B cell (primary cell): Measurements from ENCODE around the gene ZNF496. TPM values are rescaled to one million over a fixed set of nuclear protein-coding genes. Genes with fewer than 3 reads are reported as not detected.

Experiments
- ATAC-seq: fragments of 200-7000 bp; cut with Tn5 transposase; one replicate; pipeline ENCODE4 v1.10.0; 2021; ENCODE audit warnings: low read depth, mild to moderate bottlenecking, moderate number of reproducible peaks, moderate library complexity
- CTCF ChIA-PET: fragments of 350-600 bp; sonication (Branson Sonifier 250); formaldehyde crosslinking; loops from one replicate; lab custom pipeline; 2021; ENCODE audit warnings: antibody characterized with exemption, inconsistent platforms; lab: Charles Lee
- POLR2A ChIA-PET: fragments of 350-600 bp; sonication (Branson Sonifier 250); formaldehyde crosslinking; loops from one replicate; lab custom pipeline; 2021; ENCODE audit warnings: antibody characterized with exemption; lab: Charles Lee
- DNase-seq: peaks from one replicate; pipeline ENCODE4 v3.0.0; 2013
- H2AFZ ChIP-seq: 2 replicates; pipeline ENCODE4 v1.6.1; 2012; ENCODE audit warnings: mild to moderate bottlenecking, low read depth, low read length; ENCODE audit not compliant: insufficient read depth, poor library complexity, severe bottlenecking
- H3K27ac ChIP-seq, 2 donors: 1 replicate in 1 of 2; 2 replicates in 1 of 2; pipeline ENCODE4 v1.5.1; 2012 to 2013; ENCODE audit warnings: low read length in 2 of 2, mild to moderate bottlenecking in 2 of 2, moderate library complexity in 1 of 2
- H3K27me3 ChIP-seq, 4 experiments: fragments of 200-600 bp in 1 of 4; sonication (generic) in 1 of 4; replicated peaks in 1 of 4; 1 replicate in 2 of 4; 2 replicates in 2 of 4; pipeline versions ENCODE4 v1.6.1 to v1.7.0; 2013 to 2016; ENCODE audit warnings: low read length in 3 of 4, mild to moderate bottlenecking in 2 of 4, mixed read lengths in 1 of 4, moderate library complexity in 1 of 4; ENCODE audit not compliant: insufficient read depth in 4 of 4, control insufficient read depth in 3 of 4; ENCODE audit errors: control extremely low read depth in 1 of 4
- H3K36me3 ChIP-seq, 2 experiments: replicated peaks in 1 of 2; 1 replicate in 1 of 2; 2 replicates in 1 of 2; pipeline versions ENCODE4 v1.6.1 to v1.7.1; 2013; ENCODE audit warnings: low read length in 1 of 2; ENCODE audit not compliant: insufficient read depth in 2 of 2, control insufficient read depth in 1 of 2; ENCODE audit errors: control extremely low read depth in 1 of 2, extremely low read depth in 1 of 2
- H3K4me1 ChIP-seq, 2 donors: fragments of 200-600 bp in 1 of 2; sonication (generic) in 1 of 2; 1 replicate in 1 of 2; 2 replicates in 1 of 2; pipeline versions ENCODE4 v1.5.1 to v1.6.1; 2013 to 2017; ENCODE audit warnings: low read length in 2 of 2; ENCODE audit not compliant: control insufficient read depth in 2 of 2, insufficient read depth in 2 of 2
- H3K4me2 ChIP-seq: replicated peaks from 2 replicates; pipeline ENCODE3; 2012; ENCODE audit warnings: mild to moderate bottlenecking, low read depth, low read length; ENCODE audit not compliant: poor library complexity, severe bottlenecking
- H3K4me3 ChIP-seq, 5 experiments: fragments of 200-600 bp in 1 of 5; sonication (generic) in 1 of 5; 1 replicate in 3 of 5; 2 replicates in 2 of 5; pipeline versions ENCODE4 v1.5.1 to v1.7.0; 2011 to 2016; ENCODE audit warnings: low read length in 4 of 5, mild to moderate bottlenecking in 4 of 5, low read depth in 2 of 5, control low read depth in 1 of 5, moderate library complexity in 1 of 5; ENCODE audit not compliant: insufficient read depth in 1 of 5; ENCODE audit errors: control extremely low read depth in 1 of 5, extremely low read depth in 1 of 5
- H3K79me2 ChIP-seq: fragments of 200-600 bp; sonication (generic); one replicate; pipeline ENCODE4 v1.6.0; 2016; ENCODE audit warnings: low read length; ENCODE audit not compliant: control insufficient read depth, insufficient read depth
- H3K9ac ChIP-seq: fragments of 200-600 bp; sonication (generic); 2 replicates; pipeline ENCODE4 v1.6.1; 2017; ENCODE audit warnings: mild to moderate bottlenecking, low read length, moderate library complexity
- H3K9me3 ChIP-seq, 3 donors: one replicate each; pipeline versions ENCODE4 v1.6.1 to v1.7.1; 2013; ENCODE audit warnings: low read length in 2 of 3; ENCODE audit not compliant: control insufficient read depth in 2 of 3, insufficient read depth in 1 of 3; ENCODE audit errors: control extremely low read depth in 1 of 3
- H4K20me1 ChIP-seq: 2 replicates; pipeline ENCODE4 v1.6.0; 2012; ENCODE audit warnings: mild to moderate bottlenecking, low read length; ENCODE audit not compliant: insufficient read depth, control insufficient read depth, poor library complexity, severe bottlenecking
- H3K27ac Mint-ChIP-seq: one replicate; pipeline ENCODE4 v1.8.0; 2021; ENCODE audit warnings: mixed read lengths
- H3K27me3 Mint-ChIP-seq: one replicate; pipeline ENCODE4 v1.8.0; 2021; ENCODE audit warnings: mixed read lengths
- H3K4me1 Mint-ChIP-seq: one replicate; pipeline ENCODE4 v1.8.0; 2021; ENCODE audit warnings: mixed read lengths
- H3K4me3 Mint-ChIP-seq: one replicate; pipeline ENCODE4 v1.8.0; 2021; ENCODE audit warnings: mixed read lengths
- H3K9me3 Mint-ChIP-seq: one replicate; pipeline ENCODE4 v1.8.0; 2022; ENCODE audit warnings: mixed read lengths; ENCODE audit not compliant: insufficient read depth
- EZH2 ChIP-seq: IDR thresholded peaks from 2 replicates; pipeline ENCODE4 v1.6.1; 2012; ENCODE audit warnings: borderline replicate concordance, low read depth, mild to moderate bottlenecking, moderate library complexity, low read length; ENCODE audit not compliant: insufficient read depth, poor library complexity, severe bottlenecking
- WGBS: methylation state at CpG from one replicate; pipeline ENCODE4 v1.1.5; 2013; ENCODE audit warnings: missing lambda C conversion rate; ENCODE audit not compliant: insufficient coverage; 5-methylcytosine and 5-hydroxymethylcytosine counted together
- intact Hi-C: fragments of 100-400 bp; cut with micrococcal nuclease; formaldehyde crosslinking; loops from one replicate; pipeline ENCODE4 v1.10.0; 2022
- polyA plus RNA-seq: library from polyadenylated mRNA; depleted of rRNA; stranded (reverse); fragments of >200 nt; gene quantifications from 2 replicates; pipeline ENCODE4 v1.2.3, GENCODE V29; 2012
- total RNA-seq, 2 donors: library from RNA; stranded (reverse); fragments of 120-200 nt in 1 of 2; gene quantifications; 1 replicate in 1 of 2; 2 replicates in 1 of 2; pipeline versions ENCODE4 v1.2.3 to v1.2.4, GENCODE V29; 2013 to 2022
- TF ChIP-seq, protein P1 (sequence below): fragments of 200-600 bp; IDR thresholded peaks from one replicate; pipeline ENCODE4 v1.8.0; 2022; ENCODE audit warnings: antibody characterized with exemption, mild to moderate bottlenecking

ZNF496 gene
- total and polyA plus RNA-seq, 2 donors (not counting 1 experiment from before 2014, with no cell fraction given) = 9.9 to 22.6 TPM

DNA sequence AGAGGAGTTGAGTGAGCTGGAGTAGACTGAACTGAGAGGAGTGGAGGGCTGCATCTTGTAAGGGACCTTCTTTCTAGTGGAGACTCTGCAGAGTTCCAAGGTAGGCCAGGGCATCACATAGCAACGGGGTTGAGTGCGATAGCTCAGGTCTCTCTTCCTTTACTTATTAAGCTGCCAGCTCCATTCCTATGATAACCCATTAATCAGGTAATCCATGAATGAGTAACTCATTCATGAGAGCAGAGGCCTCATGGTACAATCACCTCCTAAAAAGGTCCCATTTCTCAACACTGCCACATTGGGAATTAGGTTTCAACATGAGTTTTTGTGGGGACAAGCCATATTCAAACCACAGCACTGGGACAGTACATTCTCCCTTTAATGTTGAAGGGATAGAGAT is 54.5 kb downstream of the ZNF496 start:
- POLR2A ChIA-PET = no interaction called here
- Histone ChIP-seq H2AFZ (no peak overlapping the region), H3K9ac (no peak overlapping the region), H3K36me3 (no peaks in the 10 kb centered on the region), H3K27ac (no peak overlapping the region), H3K4me3 (no peak overlapping the region), H4K20me1 (no peaks in the 10 kb centered on the region), H3K27me3 (no peaks in the 10 kb centered on the region), H3K4me2 (no peak overlapping the region), H3K4me1 (no peaks in the 10 kb centered on the region), H3K9me3 (peaks cover 0 to 8% (median 0%) of the 10 kb centered on the region in 3 donors), H3K79me2 (no peaks in the 10 kb centered on the region)
- ATAC-seq (no peak), DNase-seq (no peak)
- no peaks in the 10 kb centered on the region for H3K4me1 Mint-ChIP-seq
- H3K4me3 Mint-ChIP-seq = no peak overlapping the region
- 83% methylated on average over 1 of the region's 2 CpGs for WGBS
- no peaks in the 10 kb centered on the region for H3K27me3 Mint-ChIP-seq
- TF ChIP-seq, protein P1, sequence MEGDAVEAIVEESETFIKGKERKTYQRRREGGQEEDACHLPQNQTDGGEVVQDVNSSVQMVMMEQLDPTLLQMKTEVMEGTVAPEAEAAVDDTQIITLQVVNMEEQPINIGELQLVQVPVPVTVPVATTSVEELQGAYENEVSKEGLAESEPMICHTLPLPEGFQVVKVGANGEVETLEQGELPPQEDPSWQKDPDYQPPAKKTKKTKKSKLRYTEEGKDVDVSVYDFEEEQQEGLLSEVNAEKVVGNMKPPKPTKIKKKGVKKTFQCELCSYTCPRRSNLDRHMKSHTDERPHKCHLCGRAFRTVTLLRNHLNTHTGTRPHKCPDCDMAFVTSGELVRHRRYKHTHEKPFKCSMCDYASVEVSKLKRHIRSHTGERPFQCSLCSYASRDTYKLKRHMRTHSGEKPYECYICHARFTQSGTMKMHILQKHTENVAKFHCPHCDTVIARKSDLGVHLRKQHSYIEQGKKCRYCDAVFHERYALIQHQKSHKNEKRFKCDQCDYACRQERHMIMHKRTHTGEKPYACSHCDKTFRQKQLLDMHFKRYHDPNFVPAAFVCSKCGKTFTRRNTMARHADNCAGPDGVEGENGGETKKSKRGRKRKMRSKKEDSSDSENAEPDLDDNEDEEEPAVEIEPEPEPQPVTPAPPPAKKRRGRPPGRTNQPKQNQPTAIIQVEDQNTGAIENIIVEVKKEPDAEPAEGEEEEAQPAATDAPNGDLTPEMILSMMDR = no peak
- TF ChIP-seq EZH2 = no peak
- peaks cover 2% of the 10 kb centered on the region for H3K9me3 Mint-ChIP-seq
- CTCF ChIA-PET = no interaction called here
- intact Hi-C loops = no loop called here
- H3K27ac Mint-ChIP-seq = no peak overlapping the region

DNA sequence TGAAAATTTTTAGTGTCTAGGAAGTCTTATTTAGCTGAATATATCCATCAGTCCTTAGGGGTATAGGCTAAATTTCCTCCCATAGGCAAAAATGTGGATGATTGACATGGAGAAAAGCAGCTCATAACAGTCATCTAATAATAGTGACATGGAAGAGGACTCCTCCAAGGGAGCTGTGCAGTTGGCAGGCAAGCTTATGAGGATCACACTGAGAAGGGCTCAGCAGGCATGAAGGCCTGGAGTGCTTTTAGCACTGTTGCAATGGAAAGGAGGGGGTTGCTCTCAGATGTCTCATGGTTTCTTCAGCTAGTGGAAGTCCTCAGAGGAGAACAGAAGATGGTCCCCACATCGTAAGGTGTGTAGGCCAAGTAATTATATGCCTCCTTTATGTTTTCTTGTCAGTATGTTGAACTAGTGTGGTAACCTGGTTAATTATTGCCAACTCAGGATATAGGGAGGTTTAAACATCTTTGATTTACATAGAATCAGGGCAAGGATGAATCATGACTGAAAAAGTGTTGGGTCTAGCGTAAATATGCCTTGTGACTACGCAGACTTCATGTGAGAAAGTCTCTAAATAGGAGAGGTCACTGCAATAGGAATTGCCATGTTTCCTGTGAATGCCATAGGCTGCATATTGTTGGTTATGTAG is 56.9 kb downstream of the ZNF496 start:
- POLR2A ChIA-PET = no interaction called here
- TF ChIP-seq, protein P1 = no peak
- WGBS = 100% methylated on average over 3 of the region's 3 CpGs

More for the DNA sequence above, 56.9 kb downstream of the ZNF496 start:
- Histone ChIP-seq H3K27ac (no peak overlapping the region), H3K4me1 (no peaks in the 10 kb centered on the region), H4K20me1 (no peaks in the 10 kb centered on the region), H3K27me3 (no peaks in the 10 kb centered on the region), H3K79me2 (no peaks in the 10 kb centered on the region), H3K36me3 (no peaks in the 10 kb centered on the region), H3K4me2 (no peak overlapping the region), H2AFZ (no peak overlapping the region), H3K9ac (no peak overlapping the region), H3K4me3 (no peak overlapping the region), H3K9me3 (peaks cover 0 to 14% (median 0%) of the 10 kb centered on the region in 3 donors)
- no peak overlapping the region for H3K27ac Mint-ChIP-seq
- ATAC-seq = no peak
- no peak overlapping the region for H3K4me3 Mint-ChIP-seq
- CTCF ChIA-PET = no interaction called here
- H3K27me3 Mint-ChIP-seq = no peaks in the 10 kb centered on the region
- H3K4me1 Mint-ChIP-seq = no peaks in the 10 kb centered on the region
- DNase-seq = no peak
- intact Hi-C loops = no loop called here
- peaks cover 10% of the 10 kb centered on the region for H3K9me3 Mint-ChIP-seq
